SU-DHL-6 (cell line): ENCODE data around the gene GRIA3.

Source experiments
- H2AFZ ChIP-seq: fragments of 200-600 bp; sonication (generic); 2 replicates; pipeline ENCODE4 v1.6.1; 2014; ENCODE audit warnings: low read depth, mild to moderate bottlenecking, moderate library complexity, mixed read lengths, antibody characterized with exemption, low read length; ENCODE audit not compliant: severe bottlenecking
- H3F3A ChIP-seq: fragments of 200-600 bp; shearing (Covaris generic); 2 replicates; pipeline ENCODE4 v1.6.0; 2016; ENCODE audit warnings: antibody characterized with exemption, mild to moderate bottlenecking; ENCODE audit not compliant: insufficient read depth
- H3K27ac ChIP-seq: fragments of 200-600 bp; sonication (generic); 2 replicates; pipeline ENCODE4 v1.5.1; 2016; ENCODE audit warnings: low read depth, mild to moderate bottlenecking, low read length, moderate library complexity, mixed read lengths
- H3K27me3 ChIP-seq: fragments of 200-600 bp; sonication (generic), shearing (Covaris generic); 2 replicates; pipeline ENCODE4 v1.6.0; 2014; ENCODE audit warnings: mild to moderate bottlenecking, low read length
- H3K36me3 ChIP-seq: fragments of 200-600 bp; sonication (generic); 2 replicates; pipeline ENCODE4 v1.6.1; 2014; ENCODE audit warnings: mild to moderate bottlenecking, low read length, mixed read lengths
- H3K4me2 ChIP-seq: fragments of 300-600, 200-600 bp; shearing (Covaris generic), sonication (generic); 2 replicates; pipeline ENCODE4 v1.6.0; 2014; ENCODE audit warnings: low read length, low read depth, mild to moderate bottlenecking; ENCODE audit not compliant: poor library complexity, severe bottlenecking
- H3K4me3 ChIP-seq: fragments of 200-600 bp; sonication (generic); 2 replicates; pipeline ENCODE4 v1.5.1; 2014; ENCODE audit warnings: antibody characterized with exemption, low read length, mild to moderate bottlenecking, mixed read lengths; ENCODE audit not compliant: insufficient read depth, poor library complexity, severe bottlenecking
- H3K79me2 ChIP-seq: fragments of 200-600 bp; sonication (generic); 2 replicates; pipeline ENCODE4 v1.6.1; 2014; ENCODE audit warnings: mild to moderate bottlenecking, low read length, moderate library complexity; ENCODE audit not compliant: insufficient read depth
- H3K9ac ChIP-seq: fragments of 200-600 bp; sonication (generic); 2 replicates; pipeline ENCODE4 v1.7.0; 2014; ENCODE audit warnings: mild to moderate bottlenecking, low read length
- H3K9me2 ChIP-seq: fragments of 200-600 bp; sonication (generic); replicated peaks from 2 replicates; pipeline ENCODE4 v1.6.1; 2014; ENCODE audit warnings: low read length; ENCODE audit not compliant: insufficient read depth
- H3K9me3 ChIP-seq: fragments of 200-600 bp; sonication (generic); 2 replicates; pipeline ENCODE4 v1.6.1; 2014; ENCODE audit warnings: low read length, mixed read lengths; ENCODE audit not compliant: insufficient read depth
- H4K20me1 ChIP-seq: fragments of 200-600 bp; sonication (generic); 2 replicates; pipeline ENCODE4 v1.6.1; 2014; ENCODE audit warnings: low read depth, mild to moderate bottlenecking, antibody characterized with exemption, low read length, moderate library complexity, mixed read lengths
- EZH2phosphoT487 ChIP-seq: fragments of 200-600 bp; sonication (generic), shearing (Covaris generic); conservative IDR thresholded peaks from 2 replicates; pipeline ENCODE4 v1.6.1; 2018; ENCODE audit warnings: mild to moderate bottlenecking, antibody characterized with exemption, low read length, moderate library complexity, mixed read lengths
- TF ChIP-seq, protein P1 (sequence below): fragments of 200-600 bp; sonication (generic); IDR thresholded peaks from one replicate; pipeline ENCODE4 v1.5.1; 2017; ENCODE audit warnings: antibody characterized with exemption, mild to moderate bottlenecking, low read length, moderate library complexity; ENCODE audit not compliant: insufficient read depth, poor library complexity, severe bottlenecking

The GRIA3 gene

DNA sequence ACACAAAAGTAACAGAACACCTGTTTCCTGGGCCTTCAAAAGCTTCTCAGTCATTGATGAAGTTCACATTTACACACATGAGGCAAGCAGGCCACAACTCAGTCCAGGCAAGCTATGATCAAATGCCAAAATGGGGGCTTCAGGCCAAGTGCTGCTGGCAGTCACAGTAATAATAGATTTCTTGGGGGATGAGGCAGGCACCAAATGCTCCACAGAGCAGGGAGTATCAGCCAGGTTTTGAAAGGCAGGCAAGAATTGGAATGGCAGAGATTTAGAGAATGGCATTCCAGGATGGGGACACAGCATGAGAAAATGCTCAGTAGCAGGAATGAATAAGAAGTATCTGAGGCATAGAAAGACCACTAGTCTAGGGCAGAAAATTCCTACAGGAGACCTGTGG lies 52.8 kb downstream of the GRIA3 start:
- Histone ChIP-seq H3K79me2 (no peaks in the 10 kb centered on the region), H3K36me3 (no peaks in the 10 kb centered on the region), H2AFZ (no peak overlapping the region), H3K4me3 (no peak overlapping the region), H3K4me2 (no peak overlapping the region), H3K9ac (no peak overlapping the region), H3K9me2 (no peaks in the 10 kb centered on the region), H4K20me1 (no peaks in the 10 kb centered on the region), H3K27ac (no peak overlapping the region), H3F3A (no peaks in the 10 kb centered on the region), H3K9me3 (no peaks in the 10 kb centered on the region), H3K27me3 (no peaks in the 10 kb centered on the region)
- no peak for TF ChIP-seq EZH2phosphoT487

DNA sequence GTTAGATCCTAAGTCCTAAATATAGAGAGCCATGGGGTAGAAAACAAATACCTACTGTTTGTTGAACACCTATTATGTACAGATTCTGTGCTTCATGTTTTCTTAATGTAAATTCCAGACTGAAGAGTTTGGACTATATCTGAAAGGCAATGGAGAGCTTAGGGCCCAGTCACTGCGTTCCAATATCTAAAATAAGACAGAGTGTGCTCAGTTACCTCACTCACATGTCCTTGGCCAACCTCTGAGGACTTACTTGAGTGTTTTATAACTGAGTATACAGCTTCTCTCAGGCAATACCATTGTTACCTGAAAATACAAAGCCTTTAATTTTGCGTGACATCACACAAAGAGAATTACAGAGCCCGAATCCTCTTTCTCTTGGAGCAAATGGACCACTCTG lies 53.2 kb downstream of the GRIA3 start:
- Histone ChIP-seq H3K9me3 (no peaks in the 10 kb centered on the region), H3K27me3 (no peaks in the 10 kb centered on the region), H3K79me2 (no peaks in the 10 kb centered on the region), H3K4me3 (no peak overlapping the region), H3K9ac (no peak overlapping the region), H3K9me2 (no peaks in the 10 kb centered on the region), H3K27ac (no peak overlapping the region), H3K4me2 (no peak overlapping the region), H2AFZ (no peak overlapping the region), H3K36me3 (no peaks in the 10 kb centered on the region), H4K20me1 (no peaks in the 10 kb centered on the region), H3F3A (no peaks in the 10 kb centered on the region)
- TF ChIP-seq EZH2phosphoT487, result no peak
- TF ChIP-seq, protein P1, sequence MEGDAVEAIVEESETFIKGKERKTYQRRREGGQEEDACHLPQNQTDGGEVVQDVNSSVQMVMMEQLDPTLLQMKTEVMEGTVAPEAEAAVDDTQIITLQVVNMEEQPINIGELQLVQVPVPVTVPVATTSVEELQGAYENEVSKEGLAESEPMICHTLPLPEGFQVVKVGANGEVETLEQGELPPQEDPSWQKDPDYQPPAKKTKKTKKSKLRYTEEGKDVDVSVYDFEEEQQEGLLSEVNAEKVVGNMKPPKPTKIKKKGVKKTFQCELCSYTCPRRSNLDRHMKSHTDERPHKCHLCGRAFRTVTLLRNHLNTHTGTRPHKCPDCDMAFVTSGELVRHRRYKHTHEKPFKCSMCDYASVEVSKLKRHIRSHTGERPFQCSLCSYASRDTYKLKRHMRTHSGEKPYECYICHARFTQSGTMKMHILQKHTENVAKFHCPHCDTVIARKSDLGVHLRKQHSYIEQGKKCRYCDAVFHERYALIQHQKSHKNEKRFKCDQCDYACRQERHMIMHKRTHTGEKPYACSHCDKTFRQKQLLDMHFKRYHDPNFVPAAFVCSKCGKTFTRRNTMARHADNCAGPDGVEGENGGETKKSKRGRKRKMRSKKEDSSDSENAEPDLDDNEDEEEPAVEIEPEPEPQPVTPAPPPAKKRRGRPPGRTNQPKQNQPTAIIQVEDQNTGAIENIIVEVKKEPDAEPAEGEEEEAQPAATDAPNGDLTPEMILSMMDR, result no peak

DNA sequence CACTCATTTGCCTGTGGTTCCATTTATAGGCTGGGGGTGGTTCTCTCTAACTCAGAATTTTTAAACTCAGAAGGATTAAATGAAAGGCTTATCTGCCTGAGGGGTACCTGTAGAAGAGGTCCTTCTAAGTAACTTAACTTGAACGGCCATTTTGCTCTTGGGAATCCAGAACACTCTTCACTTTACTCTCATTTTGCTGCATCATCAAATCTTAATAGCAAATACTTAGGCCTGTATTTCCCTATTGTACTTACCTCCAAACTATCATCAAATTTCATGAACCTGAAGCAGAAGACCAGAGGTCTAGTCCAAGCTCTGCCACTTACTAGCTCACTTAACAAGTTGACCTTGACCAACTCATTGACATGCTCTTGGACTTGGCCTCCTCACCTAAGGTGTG lies 70.4 kb downstream of the GRIA3 start:
- no peak for TF ChIP-seq EZH2phosphoT487
- TF ChIP-seq, protein P1, result no peak
- no peaks in the 10 kb centered on the region for H3F3A ChIP-seq
- H4K20me1 ChIP-seq, result no peaks in the 10 kb centered on the region
- no peak overlapping the region for H3K9ac ChIP-seq
- no peaks in the 10 kb centered on the region for H3K79me2 ChIP-seq
- no peaks in the 10 kb centered on the region for H3K27me3 ChIP-seq
- no peak overlapping the region for H3K4me3 ChIP-seq
- no peak overlapping the region for H3K27ac ChIP-seq
- no peak overlapping the region for H2AFZ ChIP-seq
- H3K9me2 ChIP-seq, result no peaks in the 10 kb centered on the region
- no peak overlapping the region for H3K4me2 ChIP-seq
- H3K36me3 ChIP-seq, result no peaks in the 10 kb centered on the region
- no peaks in the 10 kb centered on the region for H3K9me3 ChIP-seq

DNA sequence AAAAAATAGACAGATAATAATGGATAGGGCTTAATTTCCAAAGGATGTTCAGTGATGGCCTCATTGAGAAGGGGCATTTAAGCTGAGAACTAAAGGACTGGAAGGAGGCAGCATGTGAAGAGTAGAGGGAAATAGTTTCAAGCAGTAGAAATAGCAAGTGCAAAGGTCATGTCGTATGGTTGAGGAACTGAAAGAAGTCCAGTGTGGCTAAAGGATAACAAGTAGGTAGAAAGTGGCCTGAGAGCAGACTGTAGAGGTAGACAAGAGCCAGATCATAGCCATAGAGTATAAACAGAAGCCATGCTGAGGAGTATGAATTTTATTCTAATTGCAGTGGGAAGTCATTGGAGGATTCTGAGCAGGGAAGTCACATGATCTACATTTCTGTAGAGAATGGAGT lies 72.3 kb downstream of the GRIA3 start:
- no peak for TF ChIP-seq EZH2phosphoT487
- TF ChIP-seq, protein P1, result no peak

More for the DNA sequence above, 72.3 kb downstream of the GRIA3 start:
- no peaks in the 10 kb centered on the region for H3F3A ChIP-seq
- H3K4me2 ChIP-seq, result no peak overlapping the region
- no peak overlapping the region for H3K4me3 ChIP-seq
- no peak overlapping the region for H2AFZ ChIP-seq
- H3K79me2 ChIP-seq, result no peaks in the 10 kb centered on the region
- H3K9ac ChIP-seq, result no peak overlapping the region
- H3K9me3 ChIP-seq, result no peaks in the 10 kb centered on the region
- no peaks in the 10 kb centered on the region for H3K27me3 ChIP-seq
- H4K20me1 ChIP-seq, result no peaks in the 10 kb centered on the region
- no peaks in the 10 kb centered on the region for H3K9me2 ChIP-seq
- no peaks in the 10 kb centered on the region for H3K36me3 ChIP-seq
- no peak overlapping the region for H3K27ac ChIP-seq
